ENCODE results near the gene SYTL3. TPM values are rescaled to one million over a fixed set of nuclear protein-coding genes. Genes with fewer than 3 reads are reported as not detected.

SYTL3 gene
- total and polyA plus RNA-seq, 10 of the 15 experiments (the other 5 are each of a cell fraction or from before 2014, with no cell fraction given) = 3.3 to 12.1 (median 6.9) TPM

GRCh38 chr6:158808442-158808833, 158.6 kb downstream of the SYTL3 start (continued):
- TF ChIP-seq CTCF (IDR thresholded peaks at IDR 0.05 in 2 of 3, conservative IDR thresholded peaks at IDR 0.05 in 1 of 3; ENCODE audit: control insufficient read depth in 2 of 3, extremely low read depth in 1 of 3, insufficient read depth in 1 of 3, low read depth in 3 of 3, low read length in 3 of 3) (0 out of 6 replicates have a peak, but pooled peaks of 2 of the 3 experiments have one; percentile 1 to 16), MAX (IDR thresholded peaks at IDR 0.05; ENCODE audit: low read depth, low read length) (0 out of 2 replicates have a peak, but pooled peaks have one; percentile 15)

GRCh38 chr6:158808941-158809678, 159.3 kb downstream of the SYTL3 start:
- peaks cover 4 to 18% of the 10 kb centered on the region in 2 experiments for H3K36me3 ChIP-seq (ENCODE audit: control insufficient read depth in 2 of 2, insufficient read depth in 2 of 2, low read length in 1 of 2)
- under 1% methylated on average over 8 of the region's 8 CpGs for WGBS (ENCODE audit: insufficient coverage, insufficient replicate concordance, low lambda C conversion rate, missing lambda C conversion rate)
- ChIA-PET POLR2A (interaction anchor here (0.5 to 3.5 kb wide), 9 partner anchors 11 to 1414 kb away, joined by 3 to 21 read pairs (median 4); no protein-coding TSS in a partner anchor), RAD21 (ENCODE audit: unreplicated experiment) (interaction anchor here (0.7 to 4.1 kb wide), 17 partner anchors 9 to 230 kb away, joined by 3 to 36 read pairs (median 4); partner anchors contain the start of genes EZR and SYTL3), SMC1A (ENCODE audit: uncharacterized antibody, unreplicated experiment) (interaction anchor here (0.6 to 5.6 kb wide), 19 partner anchors 9 to 165 kb away, joined by 3 to 73 read pairs (median 6); partner anchors contain the start of gene EZR), CTCF (interaction anchor here (1.1 to 5.2 kb wide), 13 partner anchors 8 to 164 kb away, joined by 3 to 45 read pairs (median 5); no protein-coding TSS in a partner anchor)
- peak overlapping the region; percentile 54 for H3K27ac ChIP-seq (ENCODE audit: control insufficient read depth, insufficient read depth)
- ATAC-seq (peak; percentile 69), DNase-seq (ENCODE audit: low read depth, low spot score) (peak; percentile 80), FAIRE-seq (no peak)
- peaks cover 76% of the 10 kb centered on the region for H3K4me1 ChIP-seq (ENCODE audit: control insufficient read depth, insufficient read depth, low read length)
- peak overlapping the region; percentile 29; the same call in 1 of the 2 replicates for H3K4me3 ChIP-seq
- H4K20me1 ChIP-seq (ENCODE audit: control insufficient read depth, insufficient read depth) = peaks cover 4% of the 10 kb centered on the region; the same call in 1 of the 2 replicates
- H3K4me2 ChIP-seq (ENCODE audit: control insufficient read depth, insufficient read depth) = peak overlapping the region; percentile 93
- H3K9ac ChIP-seq (ENCODE audit: control insufficient read depth, insufficient read depth, low read length) = peak overlapping the region; percentile 15; the same call in 1 of the 2 replicates
- no peaks in the 10 kb centered on the region for H3K9me3 ChIP-seq (replicated peaks; ENCODE audit: control insufficient read depth, insufficient read depth, low read length)
- intact Hi-C loops (cut with micrococcal nuclease; ENCODE audit: unreplicated experiment) = no loop called here
- TSS peak; percentile 96 for BruUV-seq (replicated peaks)
- in situ Hi-C loops (cut with MboI) = no loop called here
- H3K79me2 ChIP-seq (ENCODE audit: control insufficient read depth, insufficient read depth, low read length) = peaks cover 97% of the 10 kb centered on the region
- no peaks in the 10 kb centered on the region for H3K27me3 ChIP-seq (replicated peaks in 1 of 2; ENCODE audit: control insufficient read depth in 2 of 2, insufficient read depth in 2 of 2, low read length in 1 of 2)
- H2AFZ ChIP-seq (ENCODE audit: control insufficient read depth, low read depth, low read length) = no peak overlapping the region
- TF ChIP-seq USF1 (IDR thresholded peaks at IDR 0.05; ENCODE audit: borderline replicate concordance, extremely low read length, insufficient read depth, low read depth, low read length) = no peak
- 0 out of 2 replicates have a peak, but pooled peaks have one; percentile 33 for TF ChIP-seq PAX8 (IDR thresholded peaks at IDR 0.05)
- 0 out of 2 replicates have a peak, but pooled peaks have one; percentile 8 for TF ChIP-seq ZBTB40 (IDR thresholded peaks at IDR 0.05; ENCODE audit: borderline replicate concordance)
- peak; percentile 32; the same call in 1 of the 2 replicates for TF ChIP-seq CBX5 (IDR thresholded peaks at IDR 0.05; ENCODE audit: low read depth)
- no peak for TF ChIP-seq ZSCAN29 (IDR thresholded peaks at IDR 0.05)
- TF ChIP-seq NFIC (IDR thresholded peaks at IDR 0.05; ENCODE audit: low read depth, low read length) = peak; percentile 70
- TF ChIP-seq GATAD2B (conservative IDR thresholded peaks at IDR 0.05; ENCODE audit: low read depth) = no peak
- peak; percentile 55; the same call in 1 of the 2 replicates for TF ChIP-seq RELB (IDR thresholded peaks at IDR 0.05; ENCODE audit: low read depth)

All from GM12878 (cell line).